ENCODE data around the gene TRUB2. TPM values are rescaled to one million over a fixed set of nuclear protein-coding genes. Genes with fewer than 3 reads are reported as not detected.

The TRUB2 gene
- total and polyA plus RNA-seq, 2 of the 8 experiments (the other 6 are each of a cell fraction or from before 2014, with no cell fraction given): 20.7 to 37.8 TPM

DNA sequence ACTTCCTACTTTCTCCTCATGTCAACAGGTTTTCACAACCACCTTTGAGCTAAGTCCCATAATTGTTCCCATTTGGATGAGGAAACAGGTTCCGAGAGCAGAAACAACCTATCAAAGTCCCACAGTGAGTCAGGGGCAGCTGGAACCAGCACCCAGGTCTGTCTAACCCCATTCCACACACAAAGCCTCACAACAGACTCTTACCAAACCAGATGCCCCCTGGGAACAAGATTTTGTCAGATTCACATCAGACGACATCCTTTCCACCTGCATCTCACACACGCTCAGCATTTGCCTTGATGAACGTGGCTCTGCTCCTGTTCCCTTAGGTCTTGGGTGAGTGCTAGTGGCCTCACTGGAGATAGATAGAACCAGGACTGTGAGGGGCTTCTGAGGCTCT lies 29.2 kb downstream of the TRUB2 start:
- no peaks in the 10 kb centered on the region for H3K9me3 ChIP-seq (ENCODE audit: insufficient read depth in 2 of 2, low read depth in 1 of 2, low read length in 1 of 2)
- no peak overlapping the region for H2AK5ac ChIP-seq (ENCODE audit: low read depth, low read length)
- H2BK12ac ChIP-seq (ENCODE audit: low read depth, low read length): no peak overlapping the region
- H3K4me3 ChIP-seq (ENCODE audit: extremely low read depth in 1 of 4, insufficient read depth in 2 of 4, low read depth in 3 of 4, low read length in 4 of 4): no peak overlapping the region
- no peaks in the 10 kb centered on the region for H3K79me2 ChIP-seq (ENCODE audit: control insufficient read depth in 1 of 2, insufficient read depth in 2 of 2, low read length in 2 of 2)
- H4K20me1 ChIP-seq (replicated peaks in 1 of 2; ENCODE audit: control insufficient read depth in 1 of 2, insufficient read depth in 2 of 2, low read length in 2 of 2): peaks cover 1 to 3% of the 10 kb centered on the region in 2 experiments
- H3K9ac ChIP-seq (replicated peaks in 1 of 4; ENCODE audit: extremely low read depth in 1 of 4, low read depth in 3 of 4, low read length in 3 of 4): no peak overlapping the region
- no peak overlapping the region for H3K14ac ChIP-seq (ENCODE audit: insufficient read length)
- no peak overlapping the region for H2BK5ac ChIP-seq (ENCODE audit: low read depth, low read length)
- H3K4me2 ChIP-seq (ENCODE audit: insufficient read depth in 1 of 2, low read depth in 2 of 2, low read length in 2 of 2): no peak overlapping the region
- no peaks in the 10 kb centered on the region for H3K27me3 ChIP-seq (replicated peaks in 1 of 4; ENCODE audit: control insufficient read depth in 3 of 4, extremely low read depth in 1 of 4, insufficient read depth in 3 of 4, low read length in 3 of 4)
- H4K91ac ChIP-seq (replicated peaks; ENCODE audit: insufficient read length, low read length): no peak overlapping the region
- 93% methylated on average over 4 of the region's 4 CpGs; no CpG with 5 or more reads in 1 of the 2 experiments for WGBS, 2 experiments (ENCODE audit: extremely low coverage in 1 of 2, insufficient coverage in 1 of 2, insufficient read length in 1 of 2, insufficient replicate concordance in 2 of 2, low coverage in 1 of 2, low lambda C conversion rate in 2 of 2, missing lambda C conversion rate in 1 of 2)
- H3K4me1 ChIP-seq (replicated peaks in 1 of 4; ENCODE audit: control insufficient read depth in 3 of 4, insufficient read depth in 4 of 4, low read length in 3 of 4): no peaks in the 10 kb centered on the region
- ChIA-PET POLR2A (ENCODE audit: partially characterized antibody) (interaction anchor here (0.7 to 1.3 kb wide), 2 partner anchors 13 to 18 kb away, joined by 3 to 4 read pairs; no protein-coding TSS in a partner anchor), CTCF (ENCODE audit: partially characterized antibody) (interaction anchor here (0.6 to 6.9 kb wide), 7 partner anchors 27 to 144 kb away, joined by 3 to 78 read pairs (median 4); no protein-coding TSS in a partner anchor)
- H2BK20ac ChIP-seq (ENCODE audit: low read length): no peak overlapping the region
- no peak overlapping the region for H4K5ac ChIP-seq (ENCODE audit: insufficient read length, low read depth, low read length)
- DNase-seq (ENCODE audit: low read depth in 1 of 2, low spot score in 2 of 2) (no peak), FAIRE-seq (no peak)
- H3K27ac ChIP-seq (ENCODE audit: low read depth, low read length): no peak overlapping the region
- no peak overlapping the region for H2BK120ac ChIP-seq (replicated peaks; ENCODE audit: low read depth, low read length)
- no peak overlapping the region for H3K18ac ChIP-seq (ENCODE audit: extremely low read depth, low read length)
- H4K8ac ChIP-seq (ENCODE audit: extremely low read depth, insufficient read depth, low read length): no peak overlapping the region
- peaks cover 0 to 6% (median 3%) of the 10 kb centered on the region in 4 experiments; a peak in 4 of 8 replicates for H3K36me3 ChIP-seq (ENCODE audit: control insufficient read depth in 2 of 4, insufficient read depth in 4 of 4, low read length in 3 of 4)
- H2BK15ac ChIP-seq (ENCODE audit: low read length): no peak overlapping the region
- no peak overlapping the region for H3K23ac ChIP-seq (ENCODE audit: insufficient read length)
- H3K4ac ChIP-seq (replicated peaks; ENCODE audit: insufficient read length, low read depth, low read length): no peak overlapping the region
- H3K79me1 ChIP-seq (ENCODE audit: low read depth, low read length): no peaks in the 10 kb centered on the region
- H3K56ac ChIP-seq (replicated peaks; ENCODE audit: insufficient read length, low read depth, low read length): no peak overlapping the region
- no peak overlapping the region for H2AFZ ChIP-seq (ENCODE audit: low read length)
- no peaks in the 10 kb centered on the region for H3K23me2 ChIP-seq (ENCODE audit: low read depth, low read length)
- no peak for TF ChIP-seq HDAC2 (IDR thresholded peaks at IDR 0.05; ENCODE audit: borderline replicate concordance in 1 of 2, low read depth in 2 of 2, low read length in 2 of 2)
- TF ChIP-seq CHD2 (IDR thresholded peaks at IDR 0.05; ENCODE audit: low read length): no peak
- TF ChIP-seq TCF12 (IDR thresholded peaks at IDR 0.05; ENCODE audit: low read depth, low read length): no peak
- no peak for TF ChIP-seq ASH2L (IDR thresholded peaks at IDR 0.05; ENCODE audit: low read length)
- no peak for TF ChIP-seq RXRA (IDR thresholded peaks at IDR 0.05; ENCODE audit: insufficient read depth, low read depth, low read length)
- no peak for TF ChIP-seq RAD21 (IDR thresholded peaks at IDR 0.05 in 1 of 2, conservative IDR thresholded peaks at IDR 0.05 in 1 of 2; ENCODE audit: low read depth in 2 of 2, low read length in 2 of 2)
- TF ChIP-seq FOSL1 (IDR thresholded peaks at IDR 0.05; ENCODE audit: insufficient read depth, low read depth, low read length): no peak
- TF ChIP-seq, protein P1, sequence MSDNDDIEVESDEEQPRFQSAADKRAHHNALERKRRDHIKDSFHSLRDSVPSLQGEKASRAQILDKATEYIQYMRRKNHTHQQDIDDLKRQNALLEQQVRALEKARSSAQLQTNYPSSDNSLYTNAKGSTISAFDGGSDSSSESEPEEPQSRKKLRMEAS (IDR thresholded peaks at IDR 0.05): no peak
- TF ChIP-seq RNF2 (IDR thresholded peaks at IDR 0.05; ENCODE audit: borderline replicate concordance, low read depth, low read length, missing control alignments, poor library complexity, severe bottlenecking): no peak
- no peak for TF ChIP-seq TAF7 (optimal IDR thresholded peaks at IDR 0.05; ENCODE audit: borderline replicate concordance, low read depth, low read length)
- no peak for TF ChIP-seq TEAD4 (IDR thresholded peaks at IDR 0.05; ENCODE audit: low read depth, low read length)
